ENCODE results near the gene ZNF121.

Gene ZNF121

GRCh38 chr19:9523885-9524474 is 60.3 kb downstream of the ZNF121 start:
- Histone ChIP-seq H3K27ac (no peak overlapping the region), H3K4me3 (ENCODE audit: low read depth, low read length) (no peak overlapping the region), H3K9ac (no peak overlapping the region), H3K79me2 (no peaks in the 10 kb centered on the region), H3K9me3 (ENCODE audit: control insufficient read depth, low read length) (peaks cover 21% of the 10 kb centered on the region), H3K4me2 (ENCODE audit: low read length) (no peak overlapping the region), H2AFZ (no peak overlapping the region), H3K36me3 (ENCODE audit: control insufficient read depth, insufficient read depth, low read length) (peaks cover 20% of the 10 kb centered on the region), H3K4me1 (no peaks in the 10 kb centered on the region), H3K27me3 (ENCODE audit: control insufficient read depth, insufficient read depth, low read length) (no peaks in the 10 kb centered on the region)
- no peak for TF ChIP-seq CTCF (IDR thresholded peaks at IDR 0.05)
